OCI-LY3 (cell line): ENCODE data around the gene SCRN2.

ENCODE experiments used
- CTCF ChIP-seq: fragments of 200-600, 300-600 bp; sonication (generic); IDR thresholded peaks from 2 replicates; pipeline ENCODE4 v1.5.1; 2014; ENCODE audit warnings: antibody characterized with exemption, low read length, low read depth
- EZH2phosphoT487 ChIP-seq: fragments of 200-600 bp; shearing (Covaris generic); IDR thresholded peaks from 2 replicates; pipeline ENCODE4 v1.6.1; 2018; ENCODE audit warnings: antibody characterized with exemption, mixed run types, low read depth

DNA sequence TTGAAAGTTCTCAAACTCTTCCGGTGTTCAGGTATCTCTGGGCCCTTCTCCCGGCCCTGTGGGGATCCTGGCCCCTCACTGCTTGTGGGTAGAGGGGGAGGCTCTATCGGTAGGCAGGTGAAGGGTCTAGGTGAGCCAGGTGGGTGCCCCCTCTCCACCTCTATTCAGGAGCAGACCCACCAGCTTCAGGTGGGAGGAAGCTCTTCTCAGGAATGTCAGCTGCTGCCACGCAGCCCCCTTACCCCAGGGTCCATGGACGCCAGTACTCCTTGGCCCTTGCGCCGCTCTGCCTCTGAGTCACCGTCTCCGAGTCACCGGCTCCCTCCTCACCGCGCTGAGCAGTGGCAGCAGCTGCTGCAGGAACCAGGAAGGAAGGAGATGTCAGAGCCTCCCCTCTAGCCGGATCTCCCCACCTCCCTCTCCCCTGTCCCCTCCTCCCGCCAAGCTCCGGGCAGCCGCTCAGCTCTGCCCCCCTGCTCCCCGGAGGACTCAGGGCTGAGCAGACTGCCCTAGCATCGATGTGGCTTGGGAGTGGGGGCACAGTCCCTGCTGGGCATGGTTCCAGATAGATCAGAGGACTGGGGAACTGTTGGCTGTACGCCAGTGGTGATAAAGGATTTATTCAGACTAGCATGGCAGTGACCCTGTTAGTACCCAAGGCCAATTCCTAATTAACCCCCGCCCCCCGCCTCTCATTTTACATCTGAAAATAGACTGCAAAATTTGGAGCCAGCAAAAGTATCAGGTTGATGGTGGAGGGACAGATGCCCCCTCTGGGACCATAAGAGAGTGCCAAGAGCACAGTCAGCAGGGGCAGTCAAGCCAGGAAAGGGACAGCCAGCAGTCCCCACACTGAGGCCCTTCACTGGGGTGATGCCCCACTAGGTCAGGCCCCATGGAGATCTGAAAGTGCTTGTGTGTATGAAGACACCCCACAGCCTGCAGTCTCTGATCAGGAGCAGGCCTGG is 19.4 kb downstream of the SCRN2 start, which contains the start of gene OSBPL7:
- peak; percentile 61 for TF ChIP-seq CTCF
- no peak for TF ChIP-seq EZH2phosphoT487
